Measurements from ENCODE around the gene ZNF407. TPM values are rescaled to one million over a fixed set of nuclear protein-coding genes. Genes with fewer than 3 reads are reported as not detected.

Gene ZNF407
- total and polyA plus RNA-seq, 4 donors: 1.9 to 16.5 (median 6.6) TPM

DNA sequence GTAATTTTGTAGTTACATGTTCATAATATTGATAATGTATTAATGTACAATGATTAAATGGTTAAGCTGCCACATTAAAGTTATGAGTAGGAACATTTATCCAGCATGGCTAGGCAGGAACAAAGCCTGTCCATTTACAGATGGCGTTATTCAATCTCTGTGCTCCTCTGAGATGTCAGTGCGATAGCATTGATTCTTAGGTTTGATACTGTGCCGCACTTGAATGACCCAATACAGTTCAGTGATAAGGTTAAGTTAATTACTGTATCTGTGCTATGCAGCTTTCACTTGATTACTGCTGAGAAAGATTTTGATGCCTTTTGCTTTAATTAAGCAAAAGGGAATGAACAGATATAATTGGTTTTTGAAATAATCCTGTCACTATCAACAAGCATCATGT is 111.8 kb downstream of the ZNF407 start (continued):
- TF ChIP-seq, protein P1, sequence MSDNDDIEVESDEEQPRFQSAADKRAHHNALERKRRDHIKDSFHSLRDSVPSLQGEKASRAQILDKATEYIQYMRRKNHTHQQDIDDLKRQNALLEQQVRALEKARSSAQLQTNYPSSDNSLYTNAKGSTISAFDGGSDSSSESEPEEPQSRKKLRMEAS (IDR thresholded peaks at IDR 0.05): no peak
- TF ChIP-seq HNF4A (conservative IDR thresholded peaks at IDR 0.05) (no peak), FOXA1 (IDR thresholded peaks at IDR 0.05) (no peak), GABPA (IDR thresholded peaks at IDR 0.05 in 1 of 2, conservative IDR thresholded peaks at IDR 0.05 in 1 of 2) (no peak)

GRCh38 chr18:74714120-74714519 is 116.5 kb downstream of the ZNF407 start:
- peaks cover 4 to 27% (median 14%) of the 10 kb centered on the region in 4 donors for H3K4me1 ChIP-seq (ENCODE audit: control insufficient read depth in 4 of 4, insufficient read depth in 4 of 4, low read length in 3 of 4)
- no peaks in the 10 kb centered on the region for H3K9me3 ChIP-seq (ENCODE audit: control insufficient read depth in 4 of 4, low read length in 3 of 4)
- H3K27me3 ChIP-seq (ENCODE audit: control insufficient read depth in 4 of 4, insufficient read depth in 4 of 4, low read length in 3 of 4): no peaks in the 10 kb centered on the region
- TF ChIP-seq RXRA (IDR thresholded peaks at IDR 0.05) (no peak), FOXA1 (IDR thresholded peaks at IDR 0.05) (no peak), EGR1 (IDR thresholded peaks at IDR 0.05; ENCODE audit: low read depth in 2 of 2) (no peak), RAD21 (IDR thresholded peaks at IDR 0.05) (no peak), FOXA2 (IDR thresholded peaks at IDR 0.05) (no peak), SP1 (IDR thresholded peaks at IDR 0.05) (no peak), HNF4G (IDR thresholded peaks at IDR 0.05) (no peak), NR2F2 (IDR thresholded peaks at IDR 0.05) (no peak), TAF1 (conservative IDR thresholded peaks at IDR 0.05) (no peak), GABPA (IDR thresholded peaks at IDR 0.05 in 1 of 2, conservative IDR thresholded peaks at IDR 0.05 in 1 of 2) (no peak), HNF4A (conservative IDR thresholded peaks at IDR 0.05) (no peak), JUND (IDR thresholded peaks at IDR 0.05) (no peak)
- TF ChIP-seq, protein P2, sequence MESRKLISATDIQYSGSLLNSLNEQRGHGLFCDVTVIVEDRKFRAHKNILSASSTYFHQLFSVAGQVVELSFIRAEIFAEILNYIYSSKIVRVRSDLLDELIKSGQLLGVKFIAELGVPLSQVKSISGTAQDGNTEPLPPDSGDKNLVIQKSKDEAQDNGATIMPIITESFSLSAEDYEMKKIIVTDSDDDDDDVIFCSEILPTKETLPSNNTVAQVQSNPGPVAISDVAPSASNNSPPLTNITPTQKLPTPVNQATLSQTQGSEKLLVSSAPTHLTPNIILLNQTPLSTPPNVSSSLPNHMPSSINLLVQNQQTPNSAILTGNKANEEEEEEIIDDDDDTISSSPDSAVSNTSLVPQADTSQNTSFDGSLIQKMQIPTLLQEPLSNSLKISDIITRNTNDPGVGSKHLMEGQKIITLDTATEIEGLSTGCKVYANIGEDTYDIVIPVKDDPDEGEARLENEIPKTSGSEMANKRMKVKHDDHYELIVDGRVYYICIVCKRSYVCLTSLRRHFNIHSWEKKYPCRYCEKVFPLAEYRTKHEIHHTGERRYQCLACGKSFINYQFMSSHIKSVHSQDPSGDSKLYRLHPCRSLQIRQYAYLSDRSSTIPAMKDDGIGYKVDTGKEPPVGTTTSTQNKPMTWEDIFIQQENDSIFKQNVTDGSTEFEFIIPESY (IDR thresholded peaks at IDR 0.05): no peak
- TF ChIP-seq, protein P3, sequence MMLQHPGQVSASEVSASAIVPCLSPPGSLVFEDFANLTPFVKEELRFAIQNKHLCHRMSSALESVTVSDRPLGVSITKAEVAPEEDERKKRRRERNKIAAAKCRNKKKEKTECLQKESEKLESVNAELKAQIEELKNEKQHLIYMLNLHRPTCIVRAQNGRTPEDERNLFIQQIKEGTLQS (IDR thresholded peaks at IDR 0.05): no peak
- TF ChIP-seq, protein P1 (IDR thresholded peaks at IDR 0.05): no peak
- TF ChIP-seq, protein P4, sequence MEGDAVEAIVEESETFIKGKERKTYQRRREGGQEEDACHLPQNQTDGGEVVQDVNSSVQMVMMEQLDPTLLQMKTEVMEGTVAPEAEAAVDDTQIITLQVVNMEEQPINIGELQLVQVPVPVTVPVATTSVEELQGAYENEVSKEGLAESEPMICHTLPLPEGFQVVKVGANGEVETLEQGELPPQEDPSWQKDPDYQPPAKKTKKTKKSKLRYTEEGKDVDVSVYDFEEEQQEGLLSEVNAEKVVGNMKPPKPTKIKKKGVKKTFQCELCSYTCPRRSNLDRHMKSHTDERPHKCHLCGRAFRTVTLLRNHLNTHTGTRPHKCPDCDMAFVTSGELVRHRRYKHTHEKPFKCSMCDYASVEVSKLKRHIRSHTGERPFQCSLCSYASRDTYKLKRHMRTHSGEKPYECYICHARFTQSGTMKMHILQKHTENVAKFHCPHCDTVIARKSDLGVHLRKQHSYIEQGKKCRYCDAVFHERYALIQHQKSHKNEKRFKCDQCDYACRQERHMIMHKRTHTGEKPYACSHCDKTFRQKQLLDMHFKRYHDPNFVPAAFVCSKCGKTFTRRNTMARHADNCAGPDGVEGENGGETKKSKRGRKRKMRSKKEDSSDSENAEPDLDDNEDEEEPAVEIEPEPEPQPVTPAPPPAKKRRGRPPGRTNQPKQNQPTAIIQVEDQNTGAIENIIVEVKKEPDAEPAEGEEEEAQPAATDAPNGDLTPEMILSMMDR (IDR thresholded peaks at IDR 0.05; ENCODE audit: low read depth, low read length, missing input control): no peak
- TF ChIP-seq, protein P5, sequence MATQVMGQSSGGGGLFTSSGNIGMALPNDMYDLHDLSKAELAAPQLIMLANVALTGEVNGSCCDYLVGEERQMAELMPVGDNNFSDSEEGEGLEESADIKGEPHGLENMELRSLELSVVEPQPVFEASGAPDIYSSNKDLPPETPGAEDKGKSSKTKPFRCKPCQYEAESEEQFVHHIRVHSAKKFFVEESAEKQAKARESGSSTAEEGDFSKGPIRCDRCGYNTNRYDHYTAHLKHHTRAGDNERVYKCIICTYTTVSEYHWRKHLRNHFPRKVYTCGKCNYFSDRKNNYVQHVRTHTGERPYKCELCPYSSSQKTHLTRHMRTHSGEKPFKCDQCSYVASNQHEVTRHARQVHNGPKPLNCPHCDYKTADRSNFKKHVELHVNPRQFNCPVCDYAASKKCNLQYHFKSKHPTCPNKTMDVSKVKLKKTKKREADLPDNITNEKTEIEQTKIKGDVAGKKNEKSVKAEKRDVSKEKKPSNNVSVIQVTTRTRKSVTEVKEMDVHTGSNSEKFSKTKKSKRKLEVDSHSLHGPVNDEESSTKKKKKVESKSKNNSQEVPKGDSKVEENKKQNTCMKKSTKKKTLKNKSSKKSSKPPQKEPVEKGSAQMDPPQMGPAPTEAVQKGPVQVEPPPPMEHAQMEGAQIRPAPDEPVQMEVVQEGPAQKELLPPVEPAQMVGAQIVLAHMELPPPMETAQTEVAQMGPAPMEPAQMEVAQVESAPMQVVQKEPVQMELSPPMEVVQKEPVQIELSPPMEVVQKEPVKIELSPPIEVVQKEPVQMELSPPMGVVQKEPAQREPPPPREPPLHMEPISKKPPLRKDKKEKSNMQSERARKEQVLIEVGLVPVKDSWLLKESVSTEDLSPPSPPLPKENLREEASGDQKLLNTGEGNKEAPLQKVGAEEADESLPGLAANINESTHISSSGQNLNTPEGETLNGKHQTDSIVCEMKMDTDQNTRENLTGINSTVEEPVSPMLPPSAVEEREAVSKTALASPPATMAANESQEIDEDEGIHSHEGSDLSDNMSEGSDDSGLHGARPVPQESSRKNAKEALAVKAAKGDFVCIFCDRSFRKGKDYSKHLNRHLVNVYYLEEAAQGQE (IDR thresholded peaks at IDR 0.05): no peak
- no peak overlapping the region for H3K4me3 ChIP-seq (ENCODE audit: low read depth in 1 of 3, low read length in 3 of 3)
- H3K36me3 ChIP-seq (ENCODE audit: control insufficient read depth in 4 of 4, insufficient read depth in 3 of 4, low read depth in 1 of 4, low read length in 3 of 4): no peaks in the 10 kb centered on the region
- WGBS: 97% methylated on average over 1 of the region's 1 CpG
- H3K9ac ChIP-seq (ENCODE audit: low read depth in 1 of 2, low read length in 2 of 2): no peak overlapping the region
- H3K27ac ChIP-seq (ENCODE audit: low read depth in 1 of 2, low read length in 2 of 2): no peak overlapping the region
- DNase-seq (ENCODE audit: low spot score): no peak
